Activated B cell treated with CpG ODN at 0.5 μM for 24 hours (primary cell): ENCODE results near the gene PNPLA7. TPM values are rescaled to one million over a fixed set of nuclear protein-coding genes. Genes with fewer than 3 reads are reported as not detected.

Experiments used
- ATAC-seq: fragments of 200-7000 bp; cut with Tn5 transposase; one replicate; pipeline ENCODE4 v1.10.0; 2021; ENCODE audit warnings: low read depth, mild to moderate bottlenecking, moderate library complexity
- CTCF ChIA-PET: fragments of 350-600 bp; sonication (Branson Sonifier 250); formaldehyde crosslinking; loops from one replicate; lab custom pipeline; 2021; ENCODE audit warnings: antibody characterized with exemption; lab: Charles Lee
- POLR2A ChIA-PET: fragments of 350-600 bp; sonication (Branson Sonifier 250); formaldehyde crosslinking; loops from one replicate; lab custom pipeline; 2021; ENCODE audit warnings: antibody characterized with exemption; lab: Charles Lee
- DNase-seq: peaks from one replicate; pipeline ENCODE4 v3.0.0; 2022
- H3K27ac Mint-ChIP-seq: one replicate; pipeline ENCODE4 v1.8.0; 2020; ENCODE audit warnings: mixed read lengths
- H3K27me3 Mint-ChIP-seq: one replicate; pipeline ENCODE4 v1.8.0; 2021; ENCODE audit warnings: mixed read lengths
- H3K36me3 Mint-ChIP-seq: one replicate; pipeline ENCODE4 v1.8.0; 2021; ENCODE audit warnings: low read depth, mixed read lengths
- H3K4me1 Mint-ChIP-seq: one replicate; pipeline ENCODE4 v1.8.0; 2021; ENCODE audit warnings: mixed read lengths
- H3K4me3 Mint-ChIP-seq: one replicate; pipeline ENCODE4 v1.8.0; 2020; ENCODE audit warnings: mild to moderate bottlenecking, mixed read lengths
- H3K9me3 Mint-ChIP-seq: one replicate; pipeline ENCODE4 v1.8.0; 2020; ENCODE audit warnings: mixed read lengths
- CTCF ChIP-seq: fragments of 200-600 bp; IDR thresholded peaks from one replicate; pipeline ENCODE4 v1.8.0; 2022; ENCODE audit warnings: antibody characterized with exemption, mild to moderate bottlenecking
- intact Hi-C: fragments of 100-400 bp; cut with micrococcal nuclease; formaldehyde crosslinking; loops from one replicate; pipeline ENCODE4 v1.15.1; 2024
- total RNA-seq: library from RNA; stranded (reverse); gene quantifications from 2 replicates; pipeline ENCODE4 v1.2.3, GENCODE V29; 2022

The PNPLA7 gene
- total RNA-seq, 1 donor from 2014 or later = 5.5 TPM

DNA sequence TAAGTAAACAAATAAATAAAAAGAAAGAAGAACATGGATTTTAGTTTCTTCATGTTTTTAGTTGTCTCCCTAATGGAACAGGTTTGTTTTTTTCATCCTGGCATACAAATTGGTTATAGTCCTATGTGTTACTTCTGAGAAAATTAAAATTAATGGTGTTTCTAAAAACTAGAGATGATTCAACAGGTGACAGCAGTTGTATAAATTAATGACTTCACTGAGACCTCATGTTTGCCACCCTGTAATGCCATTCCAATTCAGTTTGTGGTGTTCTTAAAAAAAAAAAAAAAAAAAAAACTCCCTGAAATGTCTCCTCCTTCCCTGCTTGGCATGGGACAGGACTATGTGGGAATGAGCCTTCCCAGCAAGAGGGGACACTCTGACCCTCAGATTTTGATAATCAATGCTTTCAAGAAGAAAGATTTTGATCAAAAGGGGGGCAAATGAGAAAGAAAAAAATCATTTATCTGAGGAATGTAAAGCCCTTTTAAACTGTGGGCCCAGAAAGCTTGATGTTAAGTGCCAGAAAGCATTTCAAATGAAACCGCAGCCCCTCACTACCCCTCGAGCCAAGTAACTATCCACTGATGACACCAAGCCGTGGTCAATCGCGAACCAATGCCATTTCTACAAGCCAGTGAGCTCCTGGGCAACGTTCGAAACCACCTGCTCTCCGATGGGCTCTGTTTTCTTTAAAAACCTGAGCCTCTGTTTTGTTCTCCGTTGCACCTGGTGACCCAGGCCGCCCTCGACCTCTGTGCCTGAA, 128.2 kb downstream of the PNPLA7 start:
- peak overlapping the region; percentile 24 for H3K27ac Mint-ChIP-seq
- peaks cover 13% of the 10 kb centered on the region for H3K4me1 Mint-ChIP-seq
- DNase-seq (no peak), ATAC-seq (no peak)
- no peak for TF ChIP-seq CTCF
- peak overlapping the region; percentile 81 for H3K4me3 Mint-ChIP-seq
- no peaks in the 10 kb centered on the region for H3K27me3 Mint-ChIP-seq
- POLR2A ChIA-PET = interaction anchor here (0.6 to 2.1 kb wide), 7 partner anchors 12 to 181 kb away, joined by 3 to 18 read pairs (median 7); partner anchors contain the start of genes NRARP, NSMF and TUBB4B
- intact Hi-C loops = loop anchor here (2.0 to 5.0 kb wide), 3 partner anchors 110 to 335 kb away; partner anchors contain the start of genes MAN1B1 and TUBB4B
- H3K36me3 Mint-ChIP-seq = peaks cover 3% of the 10 kb centered on the region
- H3K9me3 Mint-ChIP-seq = no peaks in the 10 kb centered on the region
- CTCF ChIA-PET = interaction anchor here (0.8 to 1.4 kb wide), 2 partner anchors 10 to 26 kb away, joined by 4 to 6 read pairs; no protein-coding TSS in a partner anchor

- ChIA-PET CTCF (no interaction called here), POLR2A (no interaction called here)
- Mint-ChIP-seq H3K36me3 (peaks cover 3% of the 10 kb centered on the region), H3K9me3 (no peaks in the 10 kb centered on the region), H3K27ac (no peak overlapping the region), H3K27me3 (no peaks in the 10 kb centered on the region), H3K4me3 (peak overlapping the region; percentile 44), H3K4me1 (peaks cover 16% of the 10 kb centered on the region)
- ATAC-seq (peak; percentile 28), DNase-seq (no peak)
- intact Hi-C loops = no loop called here
- TF ChIP-seq CTCF = no peak
Observed at GRCh38 chr9:137417161-137418021, 132.8 kb downstream of the PNPLA7 start.

GRCh38 chr9:137416563-137417151, 133.5 kb downstream of the PNPLA7 start:
- CTCF ChIA-PET = no interaction called here
- Mint-ChIP-seq H3K27me3 (no peaks in the 10 kb centered on the region), H3K36me3 (peaks cover 3% of the 10 kb centered on the region), H3K27ac (no peak overlapping the region), H3K4me1 (peaks cover 10% of the 10 kb centered on the region), H3K9me3 (no peaks in the 10 kb centered on the region), H3K4me3 (no peak overlapping the region)
- intact Hi-C loops = no loop called here
- no peak for ATAC-seq
- no peak for DNase-seq
- no peak for TF ChIP-seq CTCF
- POLR2A ChIA-PET = no interaction called here

GRCh38 chr9:137416006-137416562, 134.1 kb downstream of the PNPLA7 start:
- CTCF ChIA-PET = no interaction called here
- intact Hi-C loops = no loop called here
- H3K27ac Mint-ChIP-seq = no peak overlapping the region
- POLR2A ChIA-PET = no interaction called here
- ATAC-seq (no peak), DNase-seq (no peak)
- peaks cover 13% of the 10 kb centered on the region for H3K4me1 Mint-ChIP-seq
- no peaks in the 10 kb centered on the region for H3K27me3 Mint-ChIP-seq
- H3K36me3 Mint-ChIP-seq = peaks cover 3% of the 10 kb centered on the region
- H3K4me3 Mint-ChIP-seq = no peak overlapping the region
- no peak for TF ChIP-seq CTCF
- no peaks in the 10 kb centered on the region for H3K9me3 Mint-ChIP-seq
